Measurements from ENCODE around the gene ZNF609.

DNA sequence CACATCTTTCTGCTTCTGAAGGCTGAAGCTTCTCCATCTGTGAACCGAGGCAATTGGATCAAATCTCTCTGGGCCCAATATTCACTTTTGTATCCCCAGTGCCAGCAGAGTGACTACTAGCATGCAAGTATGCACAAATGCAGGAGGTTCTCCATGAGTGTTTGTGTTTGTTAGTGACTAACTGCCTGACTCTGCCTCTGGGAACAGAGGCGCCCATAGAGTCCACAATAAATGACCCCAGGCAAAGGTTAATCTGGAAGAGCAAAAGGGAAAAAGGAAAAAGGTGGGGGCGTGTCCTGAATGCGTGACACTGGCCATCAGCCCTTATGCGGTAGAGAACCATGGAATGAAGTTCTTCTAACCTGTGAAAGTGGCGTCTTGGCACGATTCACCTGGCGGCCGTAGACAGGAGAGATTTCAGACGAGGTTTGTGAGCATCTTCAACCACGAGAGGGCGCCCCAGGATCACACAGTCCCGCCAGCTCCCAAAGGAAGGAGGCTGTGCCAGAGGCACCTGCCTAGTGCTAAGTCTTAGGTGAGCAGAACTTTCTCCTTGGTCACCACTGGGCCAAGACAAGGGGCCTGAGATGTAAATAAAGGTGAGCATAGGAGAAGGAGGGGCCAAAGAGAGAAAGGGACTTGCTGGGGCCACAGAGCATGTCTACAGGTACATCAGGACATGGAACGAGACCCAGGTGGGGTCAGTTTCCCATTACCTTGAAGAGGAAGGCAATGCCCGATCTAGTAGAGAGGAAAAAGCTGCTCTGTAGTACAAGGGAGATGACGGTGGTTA lies 270.8 kb downstream of the ZNF609 start:
- TF ChIP-seq CTCF (IDR thresholded peaks at IDR 0.05; ENCODE audit: poor library complexity, severe bottlenecking) (peak; percentile 94), POLR2AphosphoS5 (IDR thresholded peaks at IDR 0.05) (no peak), EZH2 (IDR thresholded peaks at IDR 0.05; ENCODE audit: borderline replicate concordance, insufficient read depth, low read length, poor library complexity, severe bottlenecking) (no peak), SMC3 (conservative IDR thresholded peaks at IDR 0.05; ENCODE audit: poor library complexity) (peak; percentile 95), EP300 (conservative IDR thresholded peaks at IDR 0.05; ENCODE audit: poor library complexity, severe bottlenecking) (no peak), RAD21 (conservative IDR thresholded peaks at IDR 0.05) (peak; percentile 98), TAF1 (IDR thresholded peaks at IDR 0.05; ENCODE audit: low read depth) (no peak), MXI1 (conservative IDR thresholded peaks at IDR 0.05; ENCODE audit: poor library complexity, severe bottlenecking) (no peak)
- TF ChIP-seq, protein P1, sequence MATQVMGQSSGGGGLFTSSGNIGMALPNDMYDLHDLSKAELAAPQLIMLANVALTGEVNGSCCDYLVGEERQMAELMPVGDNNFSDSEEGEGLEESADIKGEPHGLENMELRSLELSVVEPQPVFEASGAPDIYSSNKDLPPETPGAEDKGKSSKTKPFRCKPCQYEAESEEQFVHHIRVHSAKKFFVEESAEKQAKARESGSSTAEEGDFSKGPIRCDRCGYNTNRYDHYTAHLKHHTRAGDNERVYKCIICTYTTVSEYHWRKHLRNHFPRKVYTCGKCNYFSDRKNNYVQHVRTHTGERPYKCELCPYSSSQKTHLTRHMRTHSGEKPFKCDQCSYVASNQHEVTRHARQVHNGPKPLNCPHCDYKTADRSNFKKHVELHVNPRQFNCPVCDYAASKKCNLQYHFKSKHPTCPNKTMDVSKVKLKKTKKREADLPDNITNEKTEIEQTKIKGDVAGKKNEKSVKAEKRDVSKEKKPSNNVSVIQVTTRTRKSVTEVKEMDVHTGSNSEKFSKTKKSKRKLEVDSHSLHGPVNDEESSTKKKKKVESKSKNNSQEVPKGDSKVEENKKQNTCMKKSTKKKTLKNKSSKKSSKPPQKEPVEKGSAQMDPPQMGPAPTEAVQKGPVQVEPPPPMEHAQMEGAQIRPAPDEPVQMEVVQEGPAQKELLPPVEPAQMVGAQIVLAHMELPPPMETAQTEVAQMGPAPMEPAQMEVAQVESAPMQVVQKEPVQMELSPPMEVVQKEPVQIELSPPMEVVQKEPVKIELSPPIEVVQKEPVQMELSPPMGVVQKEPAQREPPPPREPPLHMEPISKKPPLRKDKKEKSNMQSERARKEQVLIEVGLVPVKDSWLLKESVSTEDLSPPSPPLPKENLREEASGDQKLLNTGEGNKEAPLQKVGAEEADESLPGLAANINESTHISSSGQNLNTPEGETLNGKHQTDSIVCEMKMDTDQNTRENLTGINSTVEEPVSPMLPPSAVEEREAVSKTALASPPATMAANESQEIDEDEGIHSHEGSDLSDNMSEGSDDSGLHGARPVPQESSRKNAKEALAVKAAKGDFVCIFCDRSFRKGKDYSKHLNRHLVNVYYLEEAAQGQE (IDR thresholded peaks at IDR 0.05; ENCODE audit: borderline replicate concordance): no peak

Data from neural cell (in vitro differentiated cells).